ENCODE data around the gene RBM33.

Gene RBM33

GRCh38 chr7:155648752-155649339 is 4.4 kb downstream of the RBM33 start:
- Histone ChIP-seq H3K27ac (no peak overlapping the region), H3K9ac (no peak overlapping the region), H3K9me3 (replicated peaks in 1 of 11) (peaks cover 18 to 37% (median 31%) of the 10 kb centered on the region in 11 experiments), H3K36me3 (peaks cover 25 to 63% (median 47%) of the 10 kb centered on the region in 11 experiments), H4K20me1 (peaks cover 39 to 84% (median 71%) of the 10 kb centered on the region in 11 experiments), H3K4me2 (no peak overlapping the region), H3K4me1 (peaks cover 14 to 45% (median 17%) of the 10 kb centered on the region in 10 experiments), H3K27me3 (no peaks in the 10 kb centered on the region), H3K4me3 (no peak overlapping the region)
- no peak for TF ChIP-seq Cebpa-rat (IDR thresholded peaks at IDR 0.05)

- H3K4me3 ChIP-seq = no peak overlapping the region
- H3K27me3 ChIP-seq = no peaks in the 10 kb centered on the region
- H3K4me1 ChIP-seq = peaks cover 14 to 52% (median 19%) of the 10 kb centered on the region in 10 experiments
- no peak overlapping the region for H3K4me2 ChIP-seq
- H3K27ac ChIP-seq = no peak overlapping the region
- no peak for TF ChIP-seq Cebpa-rat (IDR thresholded peaks at IDR 0.05)
- H3K36me3 ChIP-seq = peaks cover 25 to 63% (median 47%) of the 10 kb centered on the region in 11 experiments
- H4K20me1 ChIP-seq = peaks cover 46 to 92% (median 78%) of the 10 kb centered on the region in 11 experiments
- H3K9ac ChIP-seq = no peak overlapping the region
- peaks cover 18 to 37% (median 31%) of the 10 kb centered on the region in 11 experiments for H3K9me3 ChIP-seq (replicated peaks in 1 of 11)
Observed at GRCh38 chr7:155649588-155649987, 5.1 kb downstream of the RBM33 start.

GRCh38 chr7:155652156-155653114 is 8.0 kb downstream of the RBM33 start:
- no peak overlapping the region for H3K9ac ChIP-seq
- peaks cover 22 to 65% (median 36%) of the 10 kb centered on the region in 11 experiments for H3K36me3 ChIP-seq
- no peaks in the 10 kb centered on the region for H3K27me3 ChIP-seq
- H3K9me3 ChIP-seq (replicated peaks in 1 of 11) = peaks cover 18 to 32% (median 29%) of the 10 kb centered on the region in 11 experiments
- no peak for TF ChIP-seq Cebpa-rat (IDR thresholded peaks at IDR 0.05)
- H3K4me3 ChIP-seq = no peak overlapping the region
- H4K20me1 ChIP-seq = peaks cover 59 to 100% (median 90%) of the 10 kb centered on the region in 11 experiments
- H3K27ac ChIP-seq = no peak overlapping the region
- peak overlapping the region in 2 of 11 experiments; percentile 55 to 68; a peak in 1 of 22 replicates for H3K4me2 ChIP-seq
- H3K4me1 ChIP-seq = peaks cover 0 to 45% (median 6%) of the 10 kb centered on the region in 10 experiments; a peak in 13 of 20 replicates

GRCh38 chr7:155653803-155654202 is 9.3 kb downstream of the RBM33 start:
- Histone ChIP-seq H3K9me3 (replicated peaks in 1 of 11) (peaks cover 8 to 28% (median 22%) of the 10 kb centered on the region in 11 experiments), H3K9ac (no peak overlapping the region; a peak in 1 of 22 replicates), H3K4me2 (peak overlapping the region in 9 of 11 experiments; percentile 6 to 68 (median 42); a peak in 15 of 22 replicates), H4K20me1 (peaks cover 69 to 100% (median 99%) of the 10 kb centered on the region in 11 experiments), H3K4me1 (peaks cover 0 to 42% (median 6%) of the 10 kb centered on the region in 10 experiments; a peak in 13 of 20 replicates), H3K27ac (peak overlapping the region in 2 of 11 experiments; percentile 13 to 49; a peak in 4 of 22 replicates), H3K4me3 (no peak overlapping the region), H3K36me3 (peaks cover 8 to 61% (median 29%) of the 10 kb centered on the region in 11 experiments), H3K27me3 (no peaks in the 10 kb centered on the region)
- peak in 7 of 11 experiments; percentile 39 to 69 (median 50); a peak in 8 of 22 replicates for TF ChIP-seq Cebpa-rat (IDR thresholded peaks at IDR 0.05)

GRCh38 chr7:155656891-155657290 is 12.4 kb downstream of the RBM33 start:
- peaks cover 0 to 50% (median 6%) of the 10 kb centered on the region in 10 experiments; a peak in 13 of 20 replicates for H3K4me1 ChIP-seq
- no peak overlapping the region for H3K27ac ChIP-seq
- peaks cover 0 to 42% (median 30%) of the 10 kb centered on the region in 11 experiments; a peak in 17 of 22 replicates for H3K9me3 ChIP-seq (replicated peaks in 1 of 11)
- no peak for TF ChIP-seq Cebpa-rat (IDR thresholded peaks at IDR 0.05)
- peaks cover 4 to 56% (median 33%) of the 10 kb centered on the region in 11 experiments; a peak in 20 of 22 replicates for H3K36me3 ChIP-seq
- H3K4me2 ChIP-seq = no peak overlapping the region
- peaks cover 79 to 100% (median 100%) of the 10 kb centered on the region in 11 experiments for H4K20me1 ChIP-seq
- no peak overlapping the region for H3K9ac ChIP-seq
- no peak overlapping the region for H3K4me3 ChIP-seq
- no peaks in the 10 kb centered on the region for H3K27me3 ChIP-seq

- 0 out of 22 replicates have a peak overlapping the region, but pooled peaks of 2 of the 11 experiments have one; percentile 0 to 4 for H3K4me2 ChIP-seq
Observed at GRCh38 chr7:155660059-155660757, 15.7 kb downstream of the RBM33 start.

GRCh38 chr7:155660758-155661093 is 16.3 kb downstream of the RBM33 start:
- TF ChIP-seq Cebpa-rat (IDR thresholded peaks at IDR 0.05) = no peak
- no peak overlapping the region for H3K4me3 ChIP-seq
- peaks cover 86 to 100% (median 100%) of the 10 kb centered on the region in 11 experiments for H4K20me1 ChIP-seq
- peaks cover 0 to 62% (median under 1%) of the 10 kb centered on the region in 10 experiments; a peak in 8 of 20 replicates for H3K4me1 ChIP-seq
- H3K9ac ChIP-seq = no peak overlapping the region
- H3K36me3 ChIP-seq = peaks cover 12 to 77% (median 45%) of the 10 kb centered on the region in 11 experiments; a peak in 21 of 22 replicates
- no peak overlapping the region for H3K27ac ChIP-seq
- peaks cover 0 to 42% (median 30%) of the 10 kb centered on the region in 11 experiments; a peak in 17 of 22 replicates for H3K9me3 ChIP-seq (replicated peaks in 1 of 11)
- H3K27me3 ChIP-seq = no peaks in the 10 kb centered on the region
- no peak overlapping the region for H3K4me2 ChIP-seq

More at GRCh38 chr7:155660059-155660757, 15.7 kb downstream of the RBM33 start:
- Histone ChIP-seq H3K36me3 (peaks cover 7 to 76% (median 41%) of the 10 kb centered on the region in 11 experiments; a peak in 21 of 22 replicates), H3K9me3 (replicated peaks in 1 of 11) (peaks cover 0 to 42% (median 30%) of the 10 kb centered on the region in 11 experiments; a peak in 17 of 22 replicates), H3K9ac (no peak overlapping the region), H3K4me3 (no peak overlapping the region), H3K27me3 (no peaks in the 10 kb centered on the region), H3K4me1 (peaks cover 0 to 56% (median 0%) of the 10 kb centered on the region in 10 experiments; a peak in 8 of 20 replicates), H4K20me1 (peaks cover 86 to 100% (median 100%) of the 10 kb centered on the region in 11 experiments), H3K27ac (no peak overlapping the region)
- TF ChIP-seq Cebpa-rat (IDR thresholded peaks at IDR 0.05) = no peak
